PC-3 (cell line): Measurements from ENCODE around the gene RAET1E.

Experiments used
- CTCF ChIP-seq: fragments of 300-600 bp; sonication (generic); conservative IDR thresholded peaks from 2 replicates; pipeline ENCODE4 v1.5.1; 2017; ENCODE audit warnings: antibody characterized with exemption, low read depth, mild to moderate bottlenecking, low read length
- EZH2 ChIP-seq: fragments of 300-600 bp; sonication (generic); IDR thresholded peaks from one replicate; pipeline ENCODE4 v1.6.1; 2017; ENCODE audit warnings: antibody characterized with exemption, mild to moderate bottlenecking, low read length; ENCODE audit not compliant: unreplicated experiment
- EZH2phosphoT487 ChIP-seq: fragments of 300-600 bp; sonication (generic); IDR thresholded peaks from 2 replicates; pipeline ENCODE4 v1.6.1; 2018; ENCODE audit warnings: mild to moderate bottlenecking, antibody characterized with exemption, low read length, borderline replicate concordance

- TF ChIP-seq CTCF, result no peak
- no peak for TF ChIP-seq EZH2
- no peak for TF ChIP-seq EZH2phosphoT487
Measured at GRCh38 chr6:149859368-149859767, 38.5 kb downstream of the RAET1E start.
